Activated CD8-positive, alpha-beta T cell treated with anti-CD3 and anti-CD28 coated beads, Interleukin-2, amount 10 ng/mL, durations not matched to agents 7 days and 5 days (primary cell): ENCODE measurements around the gene CA9. TPM values are rescaled to one million over a fixed set of nuclear protein-coding genes. Genes with fewer than 3 reads are reported as not detected.
A peak's percentile ranks its signal among the peaks of the same experiment; 100 is the strongest.

Experiments
- ATAC-seq: fragments of 150-1000 bp; cut with Tn5 transposase; one replicate; pipeline ENCODE4 v1.10.0; 2021; ENCODE audit warnings: moderate library complexity
- CTCF ChIA-PET: fragments of 350-600 bp; sonication (Branson Sonifier 250); formaldehyde crosslinking; loops from one replicate; lab custom pipeline; 2021; ENCODE audit warnings: antibody characterized with exemption; lab: Charles Lee
- POLR2A ChIA-PET: fragments of 350-600 bp; sonication (Branson Sonifier 250); formaldehyde crosslinking; loops from one replicate; lab custom pipeline; 2021; ENCODE audit warnings: antibody characterized with exemption; lab: Charles Lee
- DNase-seq: peaks from one replicate; pipeline ENCODE4 v3.0.0-alpha.2; 2020
- H3K27ac Mint-ChIP-seq: one replicate; pipeline ENCODE4 v1.8.0; 2021; ENCODE audit warnings: mild to moderate bottlenecking, mixed read lengths
- H3K27me3 Mint-ChIP-seq: one replicate; pipeline ENCODE4 v1.8.0; 2021; ENCODE audit warnings: low read depth, mixed read lengths
- H3K36me3 Mint-ChIP-seq: one replicate; pipeline ENCODE4 v1.8.0; 2021; ENCODE audit warnings: low read depth, mixed read lengths
- H3K4me1 Mint-ChIP-seq: one replicate; pipeline ENCODE4 v1.8.0; 2021; ENCODE audit warnings: low read depth, mixed read lengths
- H3K4me3 Mint-ChIP-seq: one replicate; pipeline ENCODE4 v1.8.0; 2021; ENCODE audit warnings: mild to moderate bottlenecking, mixed read lengths
- H3K9me3 Mint-ChIP-seq: one replicate; pipeline ENCODE4 v1.8.0; 2022; ENCODE audit warnings: mixed read lengths; ENCODE audit not compliant: insufficient read depth
- total RNA-seq, 2 experiments: library from RNA; stranded (reverse); gene quantifications; one replicate each; pipeline ENCODE4 v1.2.3, GENCODE V29; 2021

Gene CA9
- total RNA-seq, 2 experiments from 2014 or later = 0.50 to 1.3 TPM

GRCh38 chr9:35651956-35652828, 21.5 kb upstream of the CA9 start:
- CTCF ChIA-PET = interaction anchor here (7.2 to 12.4 kb wide), 2 partner anchors 37 to 44 kb away, joined by 57 to 272 read pairs; partner anchors contain the start of gene CD72
- peak overlapping the region; percentile 26 for H3K4me3 Mint-ChIP-seq
- H3K36me3 Mint-ChIP-seq = peaks cover 29% of the 10 kb centered on the region
- POLR2A ChIA-PET = interaction anchor here (0.6 to 8.4 kb wide), 4 partner anchors 9 to 35 kb away, joined by 3 to 122 read pairs (median 8); partner anchors contain the start of genes ARHGEF39 and CD72
- no peak for ATAC-seq
- DNase-seq = no peak
- H3K9me3 Mint-ChIP-seq = no peaks in the 10 kb centered on the region
- H3K27ac Mint-ChIP-seq = peak overlapping the region; percentile 48
- H3K4me1 Mint-ChIP-seq = peaks cover 54% of the 10 kb centered on the region
- no peaks in the 10 kb centered on the region for H3K27me3 Mint-ChIP-seq

GRCh38 chr9:35652829-35653209, 20.9 kb upstream of the CA9 start:
- ChIA-PET POLR2A (no interaction called here), CTCF (interaction anchor here (12.4 kb wide), 1 partner anchor 37 kb away, joined by 272 read pairs; the partner anchor contains the start of gene CD72)

GRCh38 chr9:35653611-35654010, 20.1 kb upstream of the CA9 start:
- no peak overlapping the region for H3K27ac Mint-ChIP-seq
- CTCF ChIA-PET = interaction anchor here (1.0 to 12.4 kb wide), 3 partner anchors 6 to 38 kb away, joined by 3 to 272 read pairs (median 214); partner anchors contain the start of genes ARHGEF39, CD72 and SIT1

More at GRCh38 chr9:35652829-35653209, 20.9 kb upstream of the CA9 start:
- DNase-seq = no peak
- Mint-ChIP-seq H3K36me3 (peaks cover 26% of the 10 kb centered on the region), H3K9me3 (no peaks in the 10 kb centered on the region), H3K27me3 (peaks cover under 1% of the 10 kb centered on the region), H3K27ac (no peak overlapping the region), H3K4me1 (peaks cover 54% of the 10 kb centered on the region), H3K4me3 (no peak overlapping the region)
- ATAC-seq = no peak

GRCh38 chr9:35656348-35656747, 17.4 kb upstream of the CA9 start:
- DNase-seq = no peak
- ATAC-seq = no peak
- H3K9me3 Mint-ChIP-seq = no peaks in the 10 kb centered on the region
- H3K27ac Mint-ChIP-seq = no peak overlapping the region
- ChIA-PET POLR2A (interaction anchor here (0.9 to 3.8 kb wide), 4 partner anchors 9 to 76 kb away, joined by 4 to 59 read pairs (median 10); partner anchors contain the start of genes ARHGEF39, CREB3 and TLN1), CTCF (interaction anchor here (1.1 to 12.4 kb wide), 9 partner anchors 8 to 75 kb away, joined by 3 to 214 read pairs (median 34); partner anchors contain the start of genes ARHGEF39, CD72, CREB3 and SIT1)
- H3K36me3 Mint-ChIP-seq = peaks cover 26% of the 10 kb centered on the region
- H3K27me3 Mint-ChIP-seq = peaks cover 3% of the 10 kb centered on the region
- no peak overlapping the region for H3K4me3 Mint-ChIP-seq
- H3K4me1 Mint-ChIP-seq = peaks cover 59% of the 10 kb centered on the region

More at GRCh38 chr9:35653611-35654010, 20.1 kb upstream of the CA9 start:
- POLR2A ChIA-PET = no interaction called here
- Mint-ChIP-seq H3K4me3 (no peak overlapping the region), H3K36me3 (peaks cover 21% of the 10 kb centered on the region), H3K4me1 (peaks cover 48% of the 10 kb centered on the region), H3K27me3 (peaks cover 3% of the 10 kb centered on the region), H3K9me3 (no peaks in the 10 kb centered on the region)
- no peak for DNase-seq
- no peak for ATAC-seq

- Mint-ChIP-seq H3K4me3 (peak overlapping the region; percentile 92), H3K27me3 (peaks cover 3% of the 10 kb centered on the region), H3K4me1 (peaks cover 58% of the 10 kb centered on the region), H3K27ac (peak overlapping the region; percentile 97), H3K9me3 (no peaks in the 10 kb centered on the region), H3K36me3 (peaks cover 30% of the 10 kb centered on the region)
- CTCF ChIA-PET = interaction anchor here (0.8 to 12.4 kb wide), 15 partner anchors 10 to 171 kb away, joined by 3 to 214 read pairs (median 25); partner anchors contain the start of genes CD72, CREB3, RGP1 and SIT1
- POLR2A ChIA-PET = interaction anchor here (0.7 to 3.8 kb wide), 12 partner anchors 8 to 554 kb away, joined by 3 to 59 read pairs (median 6); partner anchors contain the start of genes ARHGEF39, CA9, CREB3 and GBA2
- ATAC-seq (no peak), DNase-seq (no peak)
Observed at GRCh38 chr9:35656831-35657545, 16.7 kb upstream of the CA9 start.

- CTCF ChIA-PET = interaction anchor here (0.7 to 12.4 kb wide), 29 partner anchors 10 to 171 kb away, joined by 3 to 214 read pairs (median 5); partner anchors contain the start of genes CD72, CREB3, RGP1 and SIT1
- POLR2A ChIA-PET = interaction anchor here (0.6 to 3.8 kb wide), 15 partner anchors 8 to 554 kb away, joined by 3 to 59 read pairs (median 5); partner anchors contain the start of genes ARHGEF39, CA9, CREB3 and GBA2
- H3K4me1 Mint-ChIP-seq = peaks cover 62% of the 10 kb centered on the region
Observed at GRCh38 chr9:35657546-35658136, 16.1 kb upstream of the CA9 start, which contains the start of gene RMRP. RMRP (minus strand) TSS chr9:35658019.

GRCh38 chr9:35658137-35658967, 15.4 kb upstream of the CA9 start, which contains the start of gene CCDC107:
CCDC107 (plus strand) TSS chr9:35658292; CDS start chr9:35658380, 88 bp downstream.
- POLR2A ChIA-PET = interaction anchor here (0.6 to 3.8 kb wide), 15 partner anchors 7 to 555 kb away, joined by 3 to 59 read pairs (median 5); partner anchors contain the start of genes ARHGEF39, CA9, CREB3 and GBA2
- H3K4me3 Mint-ChIP-seq = peak within 1 kb of the TSS; percentile 92
- no peaks in the 10 kb centered on the region for H3K9me3 Mint-ChIP-seq
- H3K4me1 Mint-ChIP-seq = peaks cover 69% of the 10 kb centered on the region
- CTCF ChIA-PET = interaction anchor here (0.7 to 12.4 kb wide), 34 partner anchors 11 to 563 kb away, joined by 3 to 214 read pairs (median 5); partner anchors contain the start of genes CA9, CD72, CREB3 and RGP1
- peaks cover 44% of the 10 kb centered on the region for H3K36me3 Mint-ChIP-seq
- peak within 1 kb of the TSS; percentile 97 for H3K27ac Mint-ChIP-seq
- peak; percentile 84 for DNase-seq
- H3K27me3 Mint-ChIP-seq = peaks cover 3% of the 10 kb centered on the region
- peak; percentile 73 for ATAC-seq

More at GRCh38 chr9:35657546-35658136, 16.1 kb upstream of the CA9 start, which contains the start of gene RMRP:
- Mint-ChIP-seq H3K9me3 (no peaks in the 10 kb centered on the region), H3K27ac (peak within 1 kb of the TSS; percentile 97), H3K36me3 (peaks cover 37% of the 10 kb centered on the region), H3K27me3 (peaks cover 3% of the 10 kb centered on the region), H3K4me3 (peak within 1 kb of the TSS; percentile 92)
- DNase-seq (peak; percentile 94), ATAC-seq (peak; percentile 92)

- no peaks in the 10 kb centered on the region for H3K9me3 Mint-ChIP-seq
- H3K4me1 Mint-ChIP-seq = peaks cover 74% of the 10 kb centered on the region
- peak overlapping the region; percentile 97 for H3K27ac Mint-ChIP-seq
- ATAC-seq = no peak
- DNase-seq = no peak
- peak overlapping the region; percentile 92 for H3K4me3 Mint-ChIP-seq
- CTCF ChIA-PET = interaction anchor here (0.9 to 12.4 kb wide), 22 partner anchors 11 to 564 kb away, joined by 3 to 214 read pairs (median 6); partner anchors contain the start of genes CA9, CD72, CREB3 and SIT1
- POLR2A ChIA-PET = interaction anchor here (1.1 to 3.8 kb wide), 6 partner anchors 9 to 69 kb away, joined by 3 to 59 read pairs (median 8); no protein-coding TSS in a partner anchor
- H3K27me3 Mint-ChIP-seq = peaks cover 3% of the 10 kb centered on the region
- peaks cover 46% of the 10 kb centered on the region for H3K36me3 Mint-ChIP-seq
Observed at GRCh38 chr9:35658968-35659220, 14.8 kb upstream of the CA9 start.

- Mint-ChIP-seq H3K36me3 (peaks cover 46% of the 10 kb centered on the region), H3K27me3 (peaks cover 3% of the 10 kb centered on the region), H3K4me1 (peaks cover 79% of the 10 kb centered on the region), H3K9me3 (no peaks in the 10 kb centered on the region), H3K4me3 (peak overlapping the region; percentile 92), H3K27ac (peak overlapping the region; percentile 97)
- CTCF ChIA-PET = interaction anchor here (0.9 to 12.4 kb wide), 18 partner anchors 10 to 564 kb away, joined by 3 to 214 read pairs (median 14); partner anchors contain the start of genes CA9, CD72, CREB3 and SIT1
- POLR2A ChIA-PET = interaction anchor here (1.1 to 3.8 kb wide), 6 partner anchors 10 to 69 kb away, joined by 3 to 59 read pairs (median 8); no protein-coding TSS in a partner anchor
- DNase-seq (no peak), ATAC-seq (no peak)
Observed at GRCh38 chr9:35659340-35659739, 14.4 kb upstream of the CA9 start.
